Neural cell (in vitro differentiated cells): ENCODE measurements around the gene KIF16B. TPM values are rescaled to one million over a fixed set of nuclear protein-coding genes. Genes with fewer than 3 reads are reported as not detected.

ENCODE experiments used
- H2AFZ ChIP-seq: fragments of 200-600, 300-800 bp; sonication (generic), shearing (Covaris generic); 2 replicates; pipeline ENCODE4 v1.6.0; 2014; ENCODE audit warnings: low read depth, mild to moderate bottlenecking, antibody characterized with exemption, low read length, moderate library complexity
- H3F3A ChIP-seq: fragments of 200-600 bp; shearing (Covaris generic); 2 replicates; pipeline ENCODE4 v1.6.1; 2016; ENCODE audit warnings: mild to moderate bottlenecking, moderate library complexity, mixed read lengths, antibody characterized with exemption, low read length; ENCODE audit not compliant: insufficient read depth, poor library complexity, severe bottlenecking
- H3K27ac ChIP-seq: fragments of 200-600, 300-800 bp; sonication (generic), shearing (Covaris generic); 2 replicates; pipeline ENCODE4 v1.5.1; 2014; ENCODE audit warnings: mild to moderate bottlenecking, low read length, moderate library complexity
- H3K27me3 ChIP-seq: fragments of 300-800, 200-600 bp; sonication (generic), shearing (Covaris generic); 2 replicates; pipeline ENCODE4 v1.6.0; 2014; ENCODE audit warnings: mild to moderate bottlenecking, low read depth, low read length, moderate library complexity; ENCODE audit not compliant: insufficient read depth
- H3K36me3 ChIP-seq: fragments of 300-800, 200-600 bp; sonication (generic), shearing (Covaris generic); 2 replicates; pipeline ENCODE4 v1.5.1; 2014; ENCODE audit warnings: mild to moderate bottlenecking, antibody characterized with exemption, low read length, moderate library complexity; ENCODE audit not compliant: insufficient read depth
- H3K4me2 ChIP-seq: fragments of 300-800, 200-600 bp; sonication (generic), shearing (Covaris generic); 2 replicates; pipeline ENCODE4 v1.6.0; 2014; ENCODE audit warnings: mild to moderate bottlenecking, low read length
- H3K4me3 ChIP-seq: fragments of 300-800, 200-600 bp; sonication (generic), shearing (Covaris generic); 2 replicates; pipeline ENCODE4 v1.5.1; 2014; ENCODE audit warnings: mild to moderate bottlenecking, low read length, moderate library complexity
- H3K79me2 ChIP-seq: fragments of 200-600 bp; shearing (Covaris generic); replicated peaks from 2 replicates; pipeline ENCODE4 v1.6.0; 2014; ENCODE audit warnings: mild to moderate bottlenecking, low read length, moderate library complexity; ENCODE audit not compliant: insufficient read depth
- H3K9ac ChIP-seq: fragments of 300-800, 200-600 bp; sonication (generic), shearing (Covaris generic); 2 replicates; pipeline ENCODE4 v1.6.1; 2016; ENCODE audit warnings: mild to moderate bottlenecking, low read length, mixed read lengths
- H3K9me2 ChIP-seq: fragments of 200-600 bp; shearing (Covaris generic); 2 replicates; pipeline ENCODE4 v1.6.1; 2016; ENCODE audit warnings: mild to moderate bottlenecking, low read length, mixed read lengths; ENCODE audit not compliant: insufficient read depth
- H3K9me3 ChIP-seq: fragments of 200-600, 300-800 bp; sonication (generic), shearing (Covaris generic); 2 replicates; pipeline ENCODE4 v1.6.1; 2016; ENCODE audit warnings: mild to moderate bottlenecking, mixed run types, low read length, moderate library complexity, mixed read lengths
- H4K20me1 ChIP-seq: fragments of 200-600 bp; shearing (Covaris generic); 2 replicates; pipeline ENCODE4 v1.6.1; 2016; ENCODE audit warnings: mild to moderate bottlenecking, mixed run types; ENCODE audit not compliant: insufficient read depth
- CTCF ChIP-seq: fragments of 450-650 bp; IDR thresholded peaks from 2 replicates; pipeline ENCODE4 v1.5.1; 2014; ENCODE audit warnings: antibody characterized with exemption, mild to moderate bottlenecking, moderate library complexity; ENCODE audit not compliant: poor library complexity, severe bottlenecking
- EP300 ChIP-seq: fragments of 450-650 bp; conservative IDR thresholded peaks from 2 replicates; pipeline ENCODE4 v1.6.1; 2014; ENCODE audit warnings: antibody characterized with exemption, mild to moderate bottlenecking, moderate library complexity; ENCODE audit not compliant: poor library complexity, severe bottlenecking
- EZH2 ChIP-seq: fragments of 200-600, 300-800 bp; shearing (Covaris generic), sonication (generic); IDR thresholded peaks from 2 replicates; pipeline ENCODE4 v1.6.1; 2014; ENCODE audit warnings: antibody characterized with exemption, low read length, borderline replicate concordance, mild to moderate bottlenecking; ENCODE audit not compliant: insufficient read depth, poor library complexity, severe bottlenecking
- MXI1 ChIP-seq: fragments of 450-650 bp; conservative IDR thresholded peaks from 2 replicates; pipeline ENCODE4 v1.6.1; 2014; ENCODE audit warnings: antibody characterized with exemption, mild to moderate bottlenecking; ENCODE audit not compliant: poor library complexity, severe bottlenecking
- POLR2AphosphoS5 ChIP-seq: IDR thresholded peaks from 2 replicates; pipeline ENCODE4 v1.6.1; 2012
- RAD21 ChIP-seq: fragments of 450-650 bp; conservative IDR thresholded peaks from 2 replicates; pipeline ENCODE4 v1.6.1; 2014; ENCODE audit warnings: antibody characterized with exemption, mild to moderate bottlenecking, moderate library complexity
- REST ChIP-seq: IDR thresholded peaks from 2 replicates; pipeline ENCODE4 v1.6.1; 2012; ENCODE audit warnings: borderline replicate concordance
- SMC3 ChIP-seq: fragments of 450-650 bp; conservative IDR thresholded peaks from 2 replicates; pipeline ENCODE4 v1.6.1; 2014; ENCODE audit warnings: antibody characterized with exemption, mild to moderate bottlenecking, moderate library complexity; ENCODE audit not compliant: poor library complexity
- TAF1 ChIP-seq: IDR thresholded peaks from 2 replicates; pipeline ENCODE4 v1.6.1; 2012; ENCODE audit warnings: low read depth
- polyA plus RNA-seq: library from polyadenylated mRNA; depleted of rRNA; stranded (reverse); fragments of >200 nt; gene quantifications from 2 replicates; pipeline ENCODE4 v1.2.3, GENCODE V29; 2014

Gene KIF16B
- polyA plus RNA-seq, 1 donor from 2014 or later: 3.8 TPM

GRCh38 chr20:16405254-16405653 lies 168.0 kb downstream of the KIF16B start:
- H3K27ac ChIP-seq: no peak overlapping the region
- no peak for TF ChIP-seq EP300
- TF ChIP-seq TAF1: no peak
- TF ChIP-seq MXI1: no peak
- no peak for TF ChIP-seq REST
- TF ChIP-seq RAD21: no peak
- TF ChIP-seq EZH2: no peak
- no peak for TF ChIP-seq CTCF
- no peak for TF ChIP-seq SMC3
- TF ChIP-seq POLR2AphosphoS5: no peak
- no peaks in the 10 kb centered on the region for H3K36me3 ChIP-seq
- H3K4me3 ChIP-seq: no peak overlapping the region
- no peaks in the 10 kb centered on the region for H3K79me2 ChIP-seq
- H4K20me1 ChIP-seq: no peaks in the 10 kb centered on the region
- no peaks in the 10 kb centered on the region for H3K27me3 ChIP-seq
- H3F3A ChIP-seq: no peaks in the 10 kb centered on the region
- H2AFZ ChIP-seq: no peak overlapping the region
- no peaks in the 10 kb centered on the region for H3K9me3 ChIP-seq
- no peak overlapping the region for H3K4me2 ChIP-seq
- H3K9me2 ChIP-seq: no peaks in the 10 kb centered on the region
- no peak overlapping the region for H3K9ac ChIP-seq

GRCh38 chr20:16404640-16405039 lies 168.6 kb downstream of the KIF16B start:
- no peaks in the 10 kb centered on the region for H3K9me2 ChIP-seq
- no peak overlapping the region for H3K9ac ChIP-seq
- no peak overlapping the region for H3K4me2 ChIP-seq
- no peaks in the 10 kb centered on the region for H3K9me3 ChIP-seq
- no peak overlapping the region for H2AFZ ChIP-seq
- no peaks in the 10 kb centered on the region for H3F3A ChIP-seq
- no peaks in the 10 kb centered on the region for H3K27me3 ChIP-seq
- no peaks in the 10 kb centered on the region for H3K36me3 ChIP-seq
- no peak overlapping the region for H3K27ac ChIP-seq
- H3K79me2 ChIP-seq: no peaks in the 10 kb centered on the region
- H4K20me1 ChIP-seq: no peaks in the 10 kb centered on the region
- H3K4me3 ChIP-seq: no peak overlapping the region
- no peak for TF ChIP-seq POLR2AphosphoS5
- TF ChIP-seq TAF1: no peak
- TF ChIP-seq RAD21: no peak
- TF ChIP-seq EZH2: no peak
- no peak for TF ChIP-seq MXI1
- TF ChIP-seq SMC3: no peak
- TF ChIP-seq CTCF: no peak
- TF ChIP-seq EP300: no peak
- TF ChIP-seq REST: no peak
